GM21576 (cell line): ENCODE data around the gene ZNF488.

Source experiments
- ATAC-seq: cut with Tn5 transposase; IDR thresholded peaks from one replicate; pipeline ENCODE4 v1.9.1; 2021; ENCODE audit warnings: mild to moderate bottlenecking, moderate library complexity; ENCODE audit not compliant: unreplicated experiment

ZNF488 gene

GRCh38 chr10:47350671-47351640, 33.1 kb downstream of the ZNF488 start:
- ATAC-seq = no peak

GRCh38 chr10:47349941-47350371, 34.1 kb downstream of the ZNF488 start:
- ATAC-seq = no peak

GRCh38 chr10:47349516-47349915, 34.6 kb downstream of the ZNF488 start:
- ATAC-seq = no peak

- ATAC-seq = no peak
Measured at GRCh38 chr10:47348661-47349470, 35.2 kb downstream of the ZNF488 start.

- no peak for ATAC-seq
Measured at GRCh38 chr10:47348138-47348651, 35.9 kb downstream of the ZNF488 start, which contains the start of gene RBP3. Gene RBP3, plus strand, starts transcription at chr10:47348363. Its CDS starts 122 bp downstream, at chr10:47348485.

- ATAC-seq = no peak
Measured at GRCh38 chr10:47347303-47347675, 36.8 kb downstream of the ZNF488 start.

- ATAC-seq = no peak
Measured at GRCh38 chr10:47346581-47347302, 37.4 kb downstream of the ZNF488 start.

- no peak for ATAC-seq
Measured at GRCh38 chr10:47344996-47345870, 38.9 kb downstream of the ZNF488 start.

GRCh38 chr10:47340608-47341170, 43.4 kb downstream of the ZNF488 start:
- ATAC-seq = no peak

- no peak for ATAC-seq
Measured at GRCh38 chr10:47339759-47340607, 44.1 kb downstream of the ZNF488 start.

GRCh38 chr10:47339186-47339735, 44.8 kb downstream of the ZNF488 start:
- no peak for ATAC-seq

GRCh38 chr10:47337310-47337709, 46.8 kb downstream of the ZNF488 start:
- ATAC-seq = no peak

GRCh38 chr10:47336387-47337134, 47.5 kb downstream of the ZNF488 start:
- no peak for ATAC-seq

GRCh38 chr10:47335906-47336305, 48.2 kb downstream of the ZNF488 start:
- no peak for ATAC-seq

GRCh38 chr10:47334466-47335295, 49.4 kb downstream of the ZNF488 start:
- no peak for ATAC-seq

GRCh38 chr10:47333532-47333931, 50.6 kb downstream of the ZNF488 start:
- no peak for ATAC-seq

GRCh38 chr10:47332946-47333345, 51.1 kb downstream of the ZNF488 start:
- no peak for ATAC-seq
